Anterior cingulate cortex (tissue), 58 donors: ENCODE results near the gene GBX1.

Experiments
- DNase-seq, 58 donors: peaks; one replicate each; lab custom pipeline; 2025; lab: John Stamatoyannopoulos, UW

GBX1 gene

DNA sequence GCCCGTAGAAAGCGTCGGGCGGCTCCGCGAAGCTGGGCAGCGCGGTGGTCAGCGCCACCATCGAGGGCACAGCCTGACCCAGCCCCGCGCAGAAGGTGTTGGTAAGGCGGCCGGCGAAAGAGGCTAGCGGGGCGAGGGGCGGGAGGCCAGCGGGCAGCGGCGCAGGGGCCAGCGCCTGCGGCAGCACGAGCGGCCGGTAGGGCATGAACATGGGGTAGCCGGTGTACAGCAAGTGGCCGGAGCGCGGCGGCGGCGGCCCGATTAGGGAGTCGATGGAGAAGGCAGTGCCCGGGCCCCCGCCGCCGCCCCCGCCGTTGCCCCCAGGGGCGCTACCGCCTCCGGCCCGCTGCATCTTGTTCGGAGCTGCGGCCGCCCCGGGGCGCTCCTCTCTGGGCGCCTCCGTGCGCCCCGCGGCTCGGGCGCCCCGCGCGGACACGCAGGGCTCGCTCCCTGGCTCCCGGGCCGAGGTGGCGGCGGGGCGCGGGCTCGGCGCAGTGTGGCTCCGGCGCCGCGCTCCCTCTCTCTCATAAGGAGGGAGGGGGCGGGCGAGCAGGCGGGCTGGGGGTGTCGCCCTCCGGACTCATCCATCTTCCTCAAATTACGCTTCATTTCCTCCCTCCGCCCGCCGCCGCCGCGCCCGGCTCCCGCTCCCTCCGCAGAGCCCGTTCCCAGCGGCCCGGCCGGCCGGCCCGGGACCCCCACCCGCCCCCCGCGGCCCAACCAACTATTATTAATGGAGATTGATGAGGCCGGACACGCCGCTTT lies at the start of gene GBX1:
TSS of gene GBX1 (minus strand) at position 498 of the 765 bp plus-strand sequence. CDS start at position 352, 146 bp downstream.
- no peak for DNase-seq

DNA sequence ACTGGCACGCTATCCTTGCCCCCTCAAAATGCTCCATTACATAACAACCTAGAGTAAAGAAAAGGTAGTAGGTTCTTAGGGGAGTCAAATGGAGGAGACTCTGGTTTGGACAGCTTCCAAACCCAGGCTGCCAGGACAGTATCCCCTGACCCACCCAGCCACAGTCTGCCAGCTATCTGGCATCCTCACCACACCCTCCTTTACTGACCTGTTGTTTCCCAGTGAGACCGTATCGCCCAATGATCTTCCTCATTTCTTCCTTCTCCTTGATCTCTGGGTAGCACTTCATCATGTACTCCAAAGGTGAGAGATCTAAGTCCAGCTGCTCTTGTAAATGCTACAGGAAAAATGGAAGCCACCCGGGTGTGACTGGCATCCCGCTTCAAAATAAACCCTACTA lies 47.9 kb upstream of the GBX1 start:
- no peak for DNase-seq

DNA sequence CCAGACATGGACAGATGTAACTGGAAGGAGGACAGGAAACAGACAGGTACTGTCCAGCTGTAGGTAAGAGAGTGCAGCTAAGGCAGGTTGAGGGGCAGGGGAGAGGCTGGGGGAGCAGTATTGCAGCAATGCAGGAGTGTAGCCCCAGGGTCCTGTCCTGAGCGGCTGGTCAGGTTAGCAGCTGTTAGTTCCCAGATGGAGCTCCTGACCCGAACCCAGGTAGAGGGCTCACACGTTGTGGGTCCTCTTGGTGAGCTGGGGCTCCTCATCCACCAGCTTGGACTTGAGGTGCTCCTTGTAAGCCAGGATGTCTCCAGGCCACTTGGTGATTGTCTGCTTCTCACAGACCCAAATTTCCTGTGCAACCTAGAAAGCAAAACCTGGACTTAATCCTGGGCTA lies 46.3 kb upstream of the GBX1 start:
- DNase-seq: no peak

DNA sequence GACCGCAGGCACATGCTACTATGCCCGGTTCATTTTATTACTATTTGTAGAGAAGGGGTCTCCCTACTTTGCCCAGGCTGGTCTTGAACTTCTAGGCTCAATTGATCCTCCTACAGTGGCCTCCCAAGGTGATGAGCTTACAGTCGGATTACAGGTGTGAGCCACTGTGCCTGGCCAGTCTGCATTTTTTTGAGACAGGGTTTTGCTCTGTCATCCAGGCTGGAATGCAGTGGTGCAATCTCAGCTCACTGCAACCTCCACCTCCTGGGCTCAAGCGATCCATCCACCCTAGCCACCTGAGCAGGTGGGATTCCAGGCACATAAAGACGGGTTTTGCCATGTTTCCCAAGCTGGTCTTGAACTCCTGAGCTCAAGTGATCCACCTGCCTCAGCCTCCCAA lies 45.1 kb upstream of the GBX1 start:
- DNase-seq: no peak

DNA sequence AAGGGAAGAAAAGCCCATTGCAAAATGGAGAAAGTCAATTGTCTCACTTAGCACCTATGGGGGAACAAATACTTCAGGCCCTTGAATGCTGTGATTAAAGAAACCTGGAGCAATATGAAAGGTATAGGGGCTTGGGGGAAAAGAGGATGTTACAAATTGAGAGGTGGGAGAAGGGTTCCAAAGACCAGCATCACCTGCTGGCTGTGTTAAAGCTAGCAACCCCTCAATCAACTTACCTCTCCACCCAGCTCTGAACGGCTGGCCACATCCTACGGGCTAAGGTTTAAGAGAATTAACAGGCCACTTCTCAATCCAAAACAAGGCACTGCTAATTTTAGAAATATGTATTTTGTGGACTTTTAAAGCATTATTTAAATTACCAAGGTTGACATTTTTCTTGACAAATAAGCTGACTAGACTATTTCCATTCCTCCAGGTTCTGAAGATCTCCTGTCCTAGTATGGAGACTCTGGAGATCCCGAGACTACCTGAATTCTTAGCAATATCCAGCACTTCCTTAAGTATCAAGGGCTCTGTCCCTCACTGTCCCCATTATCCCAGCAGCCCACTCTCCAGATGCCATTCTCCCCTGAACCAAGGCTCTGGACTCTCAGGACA lies 43.8 kb upstream of the GBX1 start:
- DNase-seq: no peak

DNA sequence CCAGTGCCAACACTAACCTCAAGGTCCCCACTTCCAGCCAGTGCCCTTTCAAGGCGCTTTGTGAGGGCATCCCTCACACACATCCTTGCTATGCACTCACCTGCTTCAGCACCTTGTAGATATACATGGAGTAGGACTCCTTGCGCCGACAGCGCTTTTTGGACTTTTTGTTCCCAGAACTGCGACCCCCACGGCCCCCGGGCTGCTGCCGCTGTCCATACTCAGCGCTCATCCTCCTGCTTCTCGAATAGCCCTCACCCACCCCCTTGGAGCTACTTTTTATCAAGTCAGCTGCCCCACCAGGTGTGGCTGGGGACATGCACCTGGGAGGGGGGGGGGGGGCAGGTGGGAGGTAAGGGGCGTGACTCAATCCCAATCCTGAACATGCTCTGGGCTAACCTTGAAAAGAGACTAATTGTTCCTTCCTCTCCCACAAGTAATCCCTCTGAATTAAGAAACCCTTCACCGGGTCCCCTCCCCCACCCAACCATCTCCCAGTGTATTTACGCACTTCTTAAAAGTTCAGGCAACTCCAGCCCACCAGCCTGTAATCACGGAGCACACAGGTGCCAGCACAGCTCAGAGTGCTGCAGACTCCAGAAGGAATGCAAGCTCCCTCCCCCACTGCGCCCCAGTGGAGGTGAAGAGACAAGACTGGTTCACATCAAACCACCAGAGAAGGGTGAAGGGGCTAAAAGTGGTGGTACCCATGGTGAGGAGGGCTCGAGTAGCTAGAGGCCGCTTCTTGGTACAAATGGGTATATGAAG lies 42.8 kb upstream of the GBX1 start, which contains the start of gene H2BK1:
TSS of gene H2BK1 (minus strand) at position 402 of the 768 bp plus-strand sequence. CDS start at position 232, 170 bp downstream.
- DNase-seq: no peak

DNA sequence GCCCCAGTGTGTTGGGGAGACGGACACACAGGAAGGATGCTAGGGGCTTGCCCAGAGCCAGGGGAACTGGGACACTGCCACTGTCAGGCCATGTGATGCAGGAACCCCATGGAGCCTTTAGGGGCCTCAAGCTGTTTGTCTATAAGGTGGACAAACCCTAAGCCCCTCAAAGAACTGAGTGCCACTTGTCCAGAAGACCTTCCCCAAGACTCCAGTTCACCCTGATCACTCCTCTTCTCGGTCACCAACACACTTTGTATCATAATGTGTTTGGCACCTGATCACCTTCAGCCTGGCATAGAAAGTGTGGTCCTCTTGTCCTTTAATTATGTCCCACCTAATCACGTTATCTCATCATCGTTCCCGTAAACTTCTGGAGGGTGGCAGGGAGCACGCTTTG lies 42.1 kb upstream of the GBX1 start:
- no peak for DNase-seq

DNA sequence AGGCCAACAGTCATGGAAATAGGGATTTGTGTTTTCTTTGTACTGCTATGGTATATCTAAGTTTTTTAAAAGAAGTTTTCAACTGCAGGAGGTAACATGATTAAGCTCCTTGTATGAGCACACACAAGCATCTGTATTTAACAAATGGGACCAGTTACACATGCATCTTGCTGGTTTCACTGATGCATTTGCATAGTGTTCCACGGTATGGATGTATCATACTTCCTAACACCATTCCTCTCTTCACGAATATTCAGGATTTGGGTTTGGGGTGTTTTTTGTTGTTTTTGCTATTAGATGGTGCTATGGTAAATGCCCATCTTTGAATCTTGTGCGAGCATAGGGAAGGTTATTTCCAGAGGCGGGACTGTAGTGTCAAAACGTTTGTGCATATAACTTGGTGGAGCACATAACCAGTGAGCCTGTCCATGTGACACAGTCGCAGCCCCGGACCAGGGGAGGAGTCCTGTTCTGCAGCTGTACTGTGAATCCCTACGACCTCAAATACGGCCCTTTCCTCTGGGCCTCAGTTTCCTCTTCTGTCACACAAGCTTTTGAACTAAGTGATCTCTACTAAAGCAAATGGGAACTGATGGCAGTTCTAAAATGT lies 40.9 kb upstream of the GBX1 start:
- no peak for DNase-seq

DNA sequence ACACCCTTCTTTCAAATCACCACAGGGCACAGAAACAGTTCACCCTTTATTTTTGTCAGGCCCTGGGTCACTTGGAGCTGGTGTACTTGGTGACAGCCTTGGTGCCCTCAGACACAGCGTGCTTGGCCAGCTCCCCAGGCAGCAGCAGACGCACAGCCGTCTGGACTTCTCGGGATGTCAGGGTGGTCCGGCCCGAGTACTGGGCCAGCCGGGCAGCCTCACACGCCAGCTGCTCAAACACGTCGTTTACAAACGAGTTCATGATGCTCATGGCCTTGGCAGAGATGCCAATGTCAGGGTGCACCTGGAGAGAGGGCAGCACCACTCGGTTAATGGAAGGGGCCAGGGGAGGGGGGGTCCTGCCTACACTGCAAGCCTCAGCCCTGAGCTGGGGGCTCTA lies 40.3 kb upstream of the GBX1 start:
- no peak for DNase-seq

DNA sequence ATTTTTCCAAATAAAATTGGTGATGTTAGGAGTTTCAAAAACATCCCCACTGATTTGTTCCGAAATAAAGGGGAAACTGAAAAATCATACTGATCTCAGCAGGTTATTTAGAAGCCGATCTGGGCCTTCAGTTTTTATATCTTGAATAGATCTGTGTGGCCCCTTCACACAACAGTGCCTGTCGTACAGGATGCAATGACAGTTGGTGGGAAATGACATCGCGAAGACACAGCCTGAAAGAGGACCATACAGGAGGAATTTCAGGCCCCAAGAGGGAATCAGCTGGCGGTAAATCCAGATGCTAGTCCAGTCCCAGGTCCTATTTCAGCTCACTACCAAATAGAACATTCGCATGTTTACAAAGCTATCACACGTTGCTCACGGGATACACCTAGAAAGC lies 39.8 kb upstream of the GBX1 start:
- no peak for DNase-seq

DNA sequence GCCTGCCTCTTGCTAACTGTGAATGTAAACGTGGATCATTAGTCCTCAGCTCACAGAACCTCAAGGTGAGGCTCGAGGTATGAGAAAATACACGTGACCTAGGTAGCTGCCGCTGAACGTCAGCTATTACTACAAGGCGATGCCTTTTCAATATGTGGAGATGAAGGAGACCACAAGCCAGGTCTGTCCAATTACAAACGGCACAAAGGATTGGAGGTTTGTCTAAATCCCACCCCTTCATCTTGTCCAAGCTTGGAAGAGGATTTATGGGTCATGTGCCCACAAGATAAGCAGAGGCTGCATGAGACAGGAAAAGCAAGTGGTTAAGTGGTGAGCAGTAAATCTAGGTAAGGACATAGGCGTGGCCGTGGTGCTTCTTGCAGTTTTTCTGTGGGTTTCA lies 39.4 kb upstream of the GBX1 start:
- no peak for DNase-seq

DNA sequence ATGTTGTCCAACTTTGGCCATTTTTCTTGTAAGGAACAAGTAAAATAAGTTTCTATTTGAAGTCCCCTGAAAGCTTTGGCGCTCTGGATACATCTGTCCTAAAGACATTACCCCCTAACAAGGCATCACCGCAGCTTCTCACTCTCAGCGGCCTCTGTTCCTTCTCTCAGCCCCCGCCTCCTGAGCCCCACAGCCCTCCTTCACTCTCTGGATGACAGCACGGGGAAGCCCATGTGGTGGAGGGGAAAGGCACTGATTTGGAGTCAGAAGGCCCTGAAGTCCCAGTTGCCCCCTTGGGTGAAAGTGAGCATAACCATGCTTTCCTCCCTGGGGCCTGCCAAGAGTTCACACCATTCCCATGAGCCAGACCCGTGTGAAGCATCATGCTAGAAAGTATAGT lies 38.2 kb upstream of the GBX1 start:
- no peak for DNase-seq

DNA sequence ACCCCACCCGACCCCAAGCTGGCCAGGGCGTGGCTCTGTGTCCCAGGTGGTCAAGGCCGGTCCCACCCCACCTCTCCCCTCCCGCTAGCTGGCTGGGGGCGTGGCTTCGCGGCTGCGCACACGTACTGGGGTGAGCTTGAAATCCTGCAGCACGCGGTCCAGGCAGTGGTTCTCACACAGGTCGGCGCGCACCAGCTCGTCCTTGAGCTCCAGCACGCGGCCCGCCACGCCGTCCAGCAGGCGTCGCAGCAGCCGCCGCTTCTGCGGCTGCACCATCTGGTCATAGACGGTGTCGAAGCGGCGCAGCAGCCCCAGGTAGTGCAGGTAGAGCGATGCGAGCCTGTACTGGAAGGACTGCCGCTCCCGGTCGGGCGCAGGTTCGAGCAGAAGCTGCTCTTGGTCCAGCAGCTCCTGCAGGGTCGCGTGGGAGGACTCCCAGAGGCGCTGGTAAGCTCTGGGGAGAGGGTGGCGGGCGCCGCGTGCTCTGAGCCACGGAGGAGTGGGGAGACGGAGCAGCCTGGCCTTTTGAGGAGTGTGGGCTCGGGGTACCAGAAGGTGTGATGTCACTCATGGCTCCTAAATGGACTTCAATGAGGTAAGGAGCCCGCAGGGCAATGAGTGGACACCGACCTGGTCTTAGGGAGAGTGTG lies 37.0 kb upstream of the GBX1 start:
- no peak for DNase-seq

DNA sequence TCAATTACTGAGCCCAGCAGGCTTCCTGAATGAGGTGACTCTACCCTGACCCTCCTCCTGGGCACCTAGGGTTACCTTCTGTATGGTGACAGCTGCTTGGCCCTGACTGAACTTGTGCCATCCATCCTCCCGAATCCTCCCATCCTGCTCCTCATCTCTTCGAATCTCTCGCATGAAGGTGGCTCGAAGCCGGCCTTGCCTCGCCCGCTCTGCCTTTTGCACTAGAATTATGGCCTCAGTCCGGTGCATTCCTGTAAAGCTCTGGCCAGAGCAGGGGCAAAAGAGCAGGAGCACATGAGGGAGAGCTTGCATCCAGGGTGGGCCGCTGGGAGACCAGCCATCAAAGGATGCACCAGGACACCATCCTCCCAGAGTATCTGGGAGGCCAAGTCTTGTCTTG lies 35.3 kb upstream of the GBX1 start:
- no peak for DNase-seq

DNA sequence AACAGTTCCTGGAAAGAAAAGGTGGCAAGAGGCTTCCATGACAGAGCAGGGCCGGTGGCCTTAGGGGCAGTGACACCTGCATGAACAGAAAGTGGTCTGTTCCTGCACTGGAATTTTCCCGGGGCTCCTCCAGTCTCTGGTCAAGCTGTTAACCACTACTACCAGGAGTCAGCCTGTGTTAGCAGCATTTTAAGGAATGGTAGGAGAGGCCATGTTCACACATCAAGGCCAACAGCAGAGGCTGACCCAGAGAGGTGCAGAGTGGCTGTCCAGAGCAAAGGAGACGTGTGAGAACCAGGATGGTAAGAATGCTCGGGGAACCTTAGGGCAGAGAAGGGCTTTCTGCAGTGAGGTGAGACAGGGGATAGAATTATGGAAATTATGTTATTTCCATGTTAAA lies 34.3 kb upstream of the GBX1 start:
- DNase-seq: no peak

DNA sequence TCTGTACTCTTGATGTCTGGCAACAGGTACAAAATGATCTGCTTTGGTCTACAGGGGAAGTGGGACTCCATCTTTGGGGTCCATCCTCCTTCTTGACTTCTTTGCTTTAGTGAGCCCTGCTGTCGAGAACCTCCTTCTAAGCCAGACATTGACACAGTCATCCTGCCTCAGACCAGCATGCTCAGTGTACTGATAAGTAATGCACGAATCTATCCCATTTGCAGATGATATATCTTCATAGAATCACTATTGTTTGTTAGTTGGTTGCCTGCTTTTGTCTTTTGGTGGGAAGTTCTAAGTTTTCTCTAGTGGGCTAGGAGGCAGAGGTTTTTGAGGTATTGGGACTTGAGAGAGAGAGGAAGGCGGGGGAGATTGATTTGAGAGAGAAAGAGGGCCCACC lies 33.9 kb upstream of the GBX1 start:
- DNase-seq: no peak

DNA sequence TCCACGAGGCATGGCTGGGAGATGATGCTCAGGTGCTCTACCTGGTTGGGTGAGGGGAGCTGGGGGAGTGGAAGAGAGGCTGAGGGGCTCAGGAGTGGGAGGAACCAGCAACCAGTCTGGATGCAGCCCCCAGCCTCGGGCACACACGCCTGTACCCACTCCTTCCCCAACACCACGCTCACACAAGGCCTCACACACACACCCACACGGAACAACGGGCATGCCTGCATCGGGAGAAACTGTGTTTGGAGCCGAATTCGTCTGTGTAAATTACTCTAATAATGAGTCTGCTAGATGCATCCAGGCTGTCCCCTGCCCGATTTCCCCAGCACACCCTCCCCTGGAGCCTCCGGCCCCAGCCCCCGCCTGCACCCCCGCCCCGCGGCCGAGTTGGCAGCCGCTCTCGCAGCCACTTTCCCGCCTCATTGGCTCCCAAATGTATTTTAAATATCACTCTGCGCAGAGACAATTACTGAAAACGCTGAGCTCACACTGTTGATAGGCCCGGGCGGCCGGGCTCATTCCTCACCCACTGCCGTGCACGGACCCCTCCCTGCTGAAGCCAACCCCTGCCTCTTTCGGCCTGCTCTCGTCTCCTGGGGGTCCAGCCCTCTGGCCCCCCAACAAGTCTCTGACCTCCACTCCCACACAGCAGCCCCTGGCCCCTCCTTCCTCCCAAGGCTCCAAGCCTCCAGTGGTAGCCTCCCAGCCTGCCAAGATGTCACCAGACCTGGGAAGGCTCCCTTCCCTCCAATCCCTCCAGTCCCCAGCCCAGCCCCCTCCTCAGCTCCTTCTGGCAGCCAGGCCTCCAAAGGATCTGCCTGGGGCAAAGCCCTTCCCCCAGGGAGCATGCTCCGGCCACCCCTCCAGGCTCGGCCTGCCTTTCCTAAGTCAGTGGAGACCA lies 31.7 kb upstream of the GBX1 start:
- DNase-seq: peak in 41 of 58 donors; percentile 3 to 67 (median 33)

DNA sequence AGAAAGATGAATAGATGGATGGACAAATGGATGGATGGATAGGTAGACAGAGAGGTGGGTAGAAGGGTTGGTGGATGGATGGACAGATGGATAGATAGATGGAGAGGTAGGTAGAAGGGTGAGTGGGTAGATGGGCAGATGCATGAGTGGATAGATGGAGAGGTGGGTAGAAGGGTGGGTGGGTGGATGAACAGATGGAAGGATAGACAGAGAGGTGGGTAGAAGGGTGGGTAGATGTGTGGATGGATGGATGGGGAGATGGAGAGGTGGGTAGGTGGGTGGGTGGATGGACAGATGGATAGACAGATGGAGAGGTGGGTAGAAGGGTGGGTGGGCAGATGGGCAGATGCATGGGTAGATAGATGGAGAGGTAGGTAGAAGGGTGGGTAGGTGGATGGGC lies 30.4 kb upstream of the GBX1 start:
- no peak for DNase-seq

DNA sequence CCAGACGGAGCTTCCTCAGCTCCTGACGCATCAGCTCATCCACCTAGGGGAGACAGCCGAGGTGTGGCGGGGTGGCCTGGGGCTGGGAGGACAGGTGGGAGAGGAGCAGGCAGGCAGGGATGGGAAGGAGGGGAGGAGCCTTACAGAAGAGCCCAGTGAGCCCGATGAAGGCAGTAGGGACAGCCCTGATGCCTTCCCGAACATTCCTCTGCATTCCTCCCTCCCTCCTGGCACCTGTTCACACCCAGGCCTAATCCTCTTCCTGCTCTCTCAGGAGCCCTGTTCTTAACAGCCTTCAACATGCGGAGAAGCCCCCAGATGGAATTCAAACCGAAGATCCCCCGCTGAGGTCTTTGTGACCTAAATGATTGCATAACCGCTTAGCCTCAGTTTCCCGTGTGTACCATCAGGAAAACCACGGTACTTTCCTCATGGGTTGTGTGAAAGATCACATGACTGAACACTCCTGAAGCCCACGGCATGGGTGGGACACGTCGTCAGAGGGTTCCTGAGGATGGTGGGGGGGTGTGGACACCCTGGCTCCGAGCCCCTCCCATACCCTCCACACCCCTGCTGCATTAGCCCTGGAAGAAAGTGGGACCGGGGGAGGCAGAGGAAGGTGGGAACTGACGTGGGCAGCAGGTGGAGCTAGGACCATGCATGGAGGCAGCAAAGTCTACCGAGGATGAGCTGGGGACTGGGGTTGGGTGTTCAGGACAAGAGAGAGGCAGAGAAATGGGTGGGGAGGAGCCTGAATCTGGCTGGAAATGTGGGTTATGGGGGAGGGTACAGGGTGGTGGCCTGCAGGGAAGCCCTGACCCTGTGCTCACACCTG lies 28.3 kb upstream of the GBX1 start:
- DNase-seq: no peak
